ENCODE measurements around the gene SREBF2.

- TF ChIP-seq CTCF (IDR thresholded peaks at IDR 0.05; ENCODE audit: insufficient read depth, low read length) (no peak), POLR2AphosphoS5 (IDR thresholded peaks at IDR 0.05; ENCODE audit: low read depth) (no peak), GABPA (IDR thresholded peaks at IDR 0.05; ENCODE audit: low read depth) (no peak)
These were observed 76.6 kb downstream of the SREBF2 start for GRCh38 chr22:41909310-41910049.

Data from HL-60 (cell line).